Brain microvascular endothelial cell (primary cell): ENCODE data around the gene MANSC4.

Experiments used
- DNase-seq: peaks from one replicate; pipeline ENCODE4 v3.0.0-alpha.2; 2020
- H3K27ac ChIP-seq: fragments of 250-450 bp; sonication (Bioruptor Pico); 2 replicates; pipeline ENCODE4 v1.5.1; 2020; ENCODE audit warnings: mild to moderate bottlenecking, moderate library complexity
- H3K27me3 ChIP-seq: fragments of 250-450 bp; sonication (Bioruptor Pico); replicated peaks from 2 replicates; pipeline ENCODE4 v1.5.1; 2020; ENCODE audit warnings: mild to moderate bottlenecking
- H3K36me3 ChIP-seq: fragments of 250-450 bp; sonication (Bioruptor Pico); replicated peaks from 2 replicates; pipeline ENCODE4 v1.5.1; 2020; ENCODE audit warnings: mild to moderate bottlenecking
- H3K4me3 ChIP-seq: 2 replicates; pipeline ENCODE4 v1.5.1; 2011; ENCODE audit warnings: low read depth, mild to moderate bottlenecking, control low read depth, low read length, moderate library complexity
- in situ Hi-C: cut with HindIII; loops from 2 replicates; pipeline ENCODE4 v1.10.0; 2017; ENCODE audit warnings: low sequenced_read_pairs, low pct_ligation_motif_present
- TF ChIP-seq, protein P1 (sequence below): IDR thresholded peaks from 2 replicates; pipeline ENCODE4 v1.5.1; 2011; ENCODE audit warnings: low read depth, mild to moderate bottlenecking, moderate library complexity, low read length, control low read depth, inconsistent platforms; ENCODE audit errors: missing control alignments

MANSC4 gene

GRCh38 chr12:27785882-27786570 is 6.0 kb upstream of the MANSC4 start:
- H3K4me3 ChIP-seq = no peak overlapping the region
- DNase-seq = peak; percentile 79
- H3K27me3 ChIP-seq = no peaks in the 10 kb centered on the region
- H3K27ac ChIP-seq = peak overlapping the region; percentile 71
- TF ChIP-seq, protein P1, sequence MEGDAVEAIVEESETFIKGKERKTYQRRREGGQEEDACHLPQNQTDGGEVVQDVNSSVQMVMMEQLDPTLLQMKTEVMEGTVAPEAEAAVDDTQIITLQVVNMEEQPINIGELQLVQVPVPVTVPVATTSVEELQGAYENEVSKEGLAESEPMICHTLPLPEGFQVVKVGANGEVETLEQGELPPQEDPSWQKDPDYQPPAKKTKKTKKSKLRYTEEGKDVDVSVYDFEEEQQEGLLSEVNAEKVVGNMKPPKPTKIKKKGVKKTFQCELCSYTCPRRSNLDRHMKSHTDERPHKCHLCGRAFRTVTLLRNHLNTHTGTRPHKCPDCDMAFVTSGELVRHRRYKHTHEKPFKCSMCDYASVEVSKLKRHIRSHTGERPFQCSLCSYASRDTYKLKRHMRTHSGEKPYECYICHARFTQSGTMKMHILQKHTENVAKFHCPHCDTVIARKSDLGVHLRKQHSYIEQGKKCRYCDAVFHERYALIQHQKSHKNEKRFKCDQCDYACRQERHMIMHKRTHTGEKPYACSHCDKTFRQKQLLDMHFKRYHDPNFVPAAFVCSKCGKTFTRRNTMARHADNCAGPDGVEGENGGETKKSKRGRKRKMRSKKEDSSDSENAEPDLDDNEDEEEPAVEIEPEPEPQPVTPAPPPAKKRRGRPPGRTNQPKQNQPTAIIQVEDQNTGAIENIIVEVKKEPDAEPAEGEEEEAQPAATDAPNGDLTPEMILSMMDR = no peak
- in situ Hi-C loops = no loop called here
- H3K36me3 ChIP-seq = no peaks in the 10 kb centered on the region

GRCh38 chr12:27782481-27782880 is 2.4 kb upstream of the MANSC4 start:
- TF ChIP-seq, protein P1 = no peak
- in situ Hi-C loops = no loop called here
- H3K4me3 ChIP-seq = no peak overlapping the region
- H3K36me3 ChIP-seq = no peaks in the 10 kb centered on the region
- no peak for DNase-seq
- peak overlapping the region; percentile 11 for H3K27ac ChIP-seq
- no peaks in the 10 kb centered on the region for H3K27me3 ChIP-seq

DNA sequence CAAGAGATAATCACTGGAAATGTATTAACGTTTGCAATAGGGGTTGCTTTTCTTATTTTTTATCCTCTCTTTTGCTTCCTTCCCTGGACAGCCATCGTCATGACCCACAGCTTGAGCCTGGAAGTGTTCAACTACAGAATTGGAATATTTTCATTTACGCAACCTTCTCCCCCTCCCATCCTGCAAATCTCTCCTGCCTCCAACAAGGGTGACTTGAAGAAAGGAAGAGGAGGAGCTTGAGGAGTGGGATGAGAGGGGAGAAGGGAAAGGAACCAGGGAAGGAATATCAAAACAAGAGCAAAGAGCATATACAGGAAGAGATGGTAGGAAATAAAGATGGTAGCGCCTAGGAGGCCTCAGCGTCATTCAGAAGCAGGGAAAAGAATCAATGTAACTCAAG is 1.6 kb upstream of the MANSC4 start:
- peak; percentile 3 for DNase-seq
- TF ChIP-seq, protein P1 = no peak
- H3K4me3 ChIP-seq = peak overlapping the region; percentile 82
- no peaks in the 10 kb centered on the region for H3K27me3 ChIP-seq
- no peaks in the 10 kb centered on the region for H3K36me3 ChIP-seq
- H3K27ac ChIP-seq = peak overlapping the region; percentile 11
- in situ Hi-C loops = no loop called here

- no peaks in the 10 kb centered on the region for H3K27me3 ChIP-seq
- in situ Hi-C loops = no loop called here
- TF ChIP-seq, protein P1 = no peak
- H3K4me3 ChIP-seq = peak overlapping the region; percentile 82
- H3K27ac ChIP-seq = peak overlapping the region; percentile 71
- DNase-seq = peak; percentile 27
- no peaks in the 10 kb centered on the region for H3K36me3 ChIP-seq
These were observed 774 bp upstream of the MANSC4 start for GRCh38 chr12:27780612-27781408.

- peak; percentile 4 for DNase-seq
- in situ Hi-C loops = no loop called here
- TF ChIP-seq, protein P1 = no peak
- H3K36me3 ChIP-seq = no peaks in the 10 kb centered on the region
- H3K27ac ChIP-seq = peak overlapping the region; percentile 71
- H3K27me3 ChIP-seq = no peaks in the 10 kb centered on the region
- peak overlapping the region; percentile 82 for H3K4me3 ChIP-seq
These were observed 568 bp downstream of the MANSC4 start for GRCh38 chr12:27779416-27779919.
